Neural crest cell (in vitro differentiated cells): Measurements from ENCODE around the gene PWWP2A. TPM values are rescaled to one million over a fixed set of nuclear protein-coding genes. Genes with fewer than 3 reads are reported as not detected.

ENCODE experiments used
- DNase-seq: peaks from one replicate; pipeline ENCODE4 v3.0.0; 2021; ENCODE audit warnings: low read depth, mixed read lengths, low spot score
- H3K27ac Mint-ChIP-seq: one replicate; pipeline ENCODE4 v1.8.0; 2021; ENCODE audit warnings: mild to moderate bottlenecking, mixed read lengths; ENCODE audit not compliant: unreplicated experiment
- H3K27me3 Mint-ChIP-seq: 2 replicates; pipeline ENCODE4 v1.8.0; 2021; ENCODE audit warnings: low read depth, mild to moderate bottlenecking, mixed read lengths
- H3K36me3 Mint-ChIP-seq: 2 replicates; pipeline ENCODE4 v1.8.0; 2021; ENCODE audit warnings: low read depth, mild to moderate bottlenecking, mixed read lengths
- H3K4me1 Mint-ChIP-seq: 2 replicates; pipeline ENCODE4 v1.8.0; 2021; ENCODE audit warnings: mixed read lengths
- H3K4me3 Mint-ChIP-seq: one replicate; pipeline ENCODE4 v1.8.0; 2021; ENCODE audit warnings: mild to moderate bottlenecking, mixed read lengths
- H3K9me3 Mint-ChIP-seq: 2 replicates; pipeline ENCODE4 v1.8.0; 2021; ENCODE audit warnings: mixed read lengths
- total RNA-seq: library from RNA; stranded (reverse); gene quantifications from 2 replicates; pipeline ENCODE4 v1.2.1, GENCODE V29; 2021
- TF ChIP-seq, protein P1 (sequence below): fragments of 200-600 bp; sonication (generic); conservative IDR thresholded peaks from 2 replicates; pipeline ENCODE4 v1.5.0; 2021; ENCODE audit warnings: antibody characterized with exemption, mild to moderate bottlenecking

The PWWP2A gene
- total RNA-seq, 1 donor from 2014 or later = 31.6 TPM

DNA sequence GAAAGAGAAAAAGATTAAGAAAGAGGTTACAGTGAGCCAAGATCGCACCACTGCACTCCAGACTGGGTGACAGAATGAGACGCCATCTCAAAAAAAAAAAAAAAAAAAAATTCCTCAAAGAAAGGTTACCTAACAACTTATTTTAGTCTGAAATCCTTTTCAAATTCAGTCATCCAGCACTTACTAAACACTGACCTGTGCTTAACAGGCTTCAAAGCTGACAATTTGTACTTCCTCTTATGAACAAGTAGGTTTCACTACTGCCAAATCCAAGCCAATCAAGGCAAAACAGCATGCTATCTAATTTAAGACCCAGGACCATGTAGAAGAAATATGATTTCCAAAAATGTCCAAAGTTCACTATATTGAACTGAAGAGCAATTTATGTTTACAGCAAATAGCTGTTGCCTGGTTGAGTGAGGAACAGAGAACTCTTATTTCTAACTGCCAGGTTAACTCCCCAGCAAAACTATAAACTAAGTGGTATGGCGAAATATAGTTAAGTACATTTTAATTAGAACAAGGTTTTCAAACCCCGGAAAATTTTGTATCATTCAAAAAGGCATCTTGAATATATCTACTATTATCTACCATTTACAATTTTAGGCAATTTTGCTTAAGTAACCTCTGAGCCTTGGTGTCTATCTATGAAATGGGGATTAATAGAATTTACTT is 13.4 kb downstream of the PWWP2A start:
- peaks cover 9% of the 10 kb centered on the region for H3K36me3 Mint-ChIP-seq

DNA sequence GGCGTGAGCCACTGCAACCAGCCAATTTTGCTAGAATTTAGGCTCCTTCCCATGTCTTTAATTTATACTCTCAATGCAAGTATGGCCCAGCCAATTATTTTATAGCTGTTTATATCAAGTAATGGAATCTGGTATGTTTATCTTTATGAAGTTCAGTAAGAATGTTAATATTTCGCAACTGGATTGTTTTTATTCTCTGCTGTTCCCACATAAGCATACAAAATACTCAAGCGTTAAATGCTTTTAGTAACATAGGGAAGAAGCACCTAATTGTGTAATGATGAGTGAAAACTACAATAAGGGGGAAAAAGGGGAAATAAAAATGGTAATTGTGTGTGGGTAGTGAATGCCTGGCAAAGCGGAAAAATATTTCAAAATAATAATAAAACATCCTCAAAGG is 21.3 kb downstream of the PWWP2A start:
- Mint-ChIP-seq H3K27ac (no peak overlapping the region), H3K4me1 (peaks cover 7% of the 10 kb centered on the region), H3K9me3 (no peaks in the 10 kb centered on the region), H3K27me3 (no peaks in the 10 kb centered on the region), H3K36me3 (peaks cover 10% of the 10 kb centered on the region), H3K4me3 (no peak overlapping the region)
- DNase-seq = no peak
- TF ChIP-seq, protein P1, sequence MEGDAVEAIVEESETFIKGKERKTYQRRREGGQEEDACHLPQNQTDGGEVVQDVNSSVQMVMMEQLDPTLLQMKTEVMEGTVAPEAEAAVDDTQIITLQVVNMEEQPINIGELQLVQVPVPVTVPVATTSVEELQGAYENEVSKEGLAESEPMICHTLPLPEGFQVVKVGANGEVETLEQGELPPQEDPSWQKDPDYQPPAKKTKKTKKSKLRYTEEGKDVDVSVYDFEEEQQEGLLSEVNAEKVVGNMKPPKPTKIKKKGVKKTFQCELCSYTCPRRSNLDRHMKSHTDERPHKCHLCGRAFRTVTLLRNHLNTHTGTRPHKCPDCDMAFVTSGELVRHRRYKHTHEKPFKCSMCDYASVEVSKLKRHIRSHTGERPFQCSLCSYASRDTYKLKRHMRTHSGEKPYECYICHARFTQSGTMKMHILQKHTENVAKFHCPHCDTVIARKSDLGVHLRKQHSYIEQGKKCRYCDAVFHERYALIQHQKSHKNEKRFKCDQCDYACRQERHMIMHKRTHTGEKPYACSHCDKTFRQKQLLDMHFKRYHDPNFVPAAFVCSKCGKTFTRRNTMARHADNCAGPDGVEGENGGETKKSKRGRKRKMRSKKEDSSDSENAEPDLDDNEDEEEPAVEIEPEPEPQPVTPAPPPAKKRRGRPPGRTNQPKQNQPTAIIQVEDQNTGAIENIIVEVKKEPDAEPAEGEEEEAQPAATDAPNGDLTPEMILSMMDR = no peak

More for the DNA sequence above, 13.4 kb downstream of the PWWP2A start:
- no peak for DNase-seq
- Mint-ChIP-seq H3K4me1 (peaks cover 11% of the 10 kb centered on the region), H3K27me3 (no peaks in the 10 kb centered on the region), H3K27ac (peak overlapping the region; percentile 75), H3K4me3 (no peak overlapping the region), H3K9me3 (no peaks in the 10 kb centered on the region)
- TF ChIP-seq, protein P1 = no peak

DNA sequence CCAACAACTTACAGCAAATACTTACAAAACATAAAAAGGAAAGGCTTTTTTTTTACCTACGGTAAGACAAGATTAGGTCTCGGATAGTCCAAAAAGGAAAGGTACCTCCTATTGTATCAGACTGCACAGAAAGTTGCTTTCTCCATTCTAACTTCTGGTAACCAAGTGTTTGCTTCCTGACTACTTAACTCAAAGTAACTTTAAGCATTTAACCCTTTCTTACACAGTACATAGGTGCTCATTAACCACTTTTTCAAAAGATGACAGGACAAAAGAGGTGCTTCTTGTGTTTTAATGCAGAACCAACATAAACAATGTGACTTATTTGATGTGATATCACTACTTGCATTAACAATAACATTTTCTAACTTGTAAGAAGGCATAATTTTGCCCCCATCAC is 23.1 kb downstream of the PWWP2A start:
- Mint-ChIP-seq H3K27ac (no peak overlapping the region), H3K36me3 (peaks cover 10% of the 10 kb centered on the region), H3K27me3 (no peaks in the 10 kb centered on the region), H3K9me3 (no peaks in the 10 kb centered on the region), H3K4me1 (peaks cover 16% of the 10 kb centered on the region), H3K4me3 (no peak overlapping the region)
- TF ChIP-seq, protein P1 = no peak
- no peak for DNase-seq

DNA sequence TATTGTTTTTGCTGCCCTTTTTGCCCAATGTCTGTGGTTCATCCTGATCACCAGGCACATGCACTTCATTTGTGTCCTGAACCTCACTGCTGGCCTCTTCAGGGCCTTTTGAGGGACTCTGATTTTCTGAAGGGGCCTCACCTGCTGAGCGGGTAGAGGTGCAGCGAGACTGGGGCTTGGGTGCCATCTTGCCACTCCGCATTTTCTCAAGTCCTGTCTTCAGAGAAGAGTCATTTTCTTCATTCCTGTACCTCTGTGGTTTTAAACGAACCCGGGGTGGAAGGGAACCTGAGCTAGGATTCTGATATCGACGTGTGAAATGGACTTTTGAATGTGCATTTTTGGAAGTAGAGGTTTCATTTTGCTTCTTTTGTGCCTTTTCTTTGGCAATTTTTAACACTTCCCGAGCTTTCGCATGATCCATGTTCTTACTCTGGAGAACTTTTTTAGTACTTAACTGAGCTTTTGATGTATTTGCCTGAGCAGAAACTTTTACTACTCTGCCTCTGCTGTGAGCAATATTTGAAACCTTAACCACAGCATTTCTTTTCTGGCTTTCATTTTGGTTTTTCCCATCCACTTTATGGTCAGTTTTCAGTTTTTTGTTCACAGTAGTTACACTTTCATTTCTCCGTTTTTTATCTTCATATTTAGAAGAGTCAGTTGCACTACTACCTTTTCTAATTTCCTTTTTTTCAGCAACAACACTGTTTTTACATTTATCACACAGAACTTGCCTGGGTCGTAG is 26.1 kb downstream of the PWWP2A start:
- Mint-ChIP-seq H3K4me1 (peaks cover 16% of the 10 kb centered on the region), H3K27ac (no peak overlapping the region), H3K4me3 (no peak overlapping the region), H3K9me3 (no peaks in the 10 kb centered on the region), H3K27me3 (no peaks in the 10 kb centered on the region), H3K36me3 (peaks cover 10% of the 10 kb centered on the region)
- no peak for DNase-seq
- TF ChIP-seq, protein P1 = no peak

DNA sequence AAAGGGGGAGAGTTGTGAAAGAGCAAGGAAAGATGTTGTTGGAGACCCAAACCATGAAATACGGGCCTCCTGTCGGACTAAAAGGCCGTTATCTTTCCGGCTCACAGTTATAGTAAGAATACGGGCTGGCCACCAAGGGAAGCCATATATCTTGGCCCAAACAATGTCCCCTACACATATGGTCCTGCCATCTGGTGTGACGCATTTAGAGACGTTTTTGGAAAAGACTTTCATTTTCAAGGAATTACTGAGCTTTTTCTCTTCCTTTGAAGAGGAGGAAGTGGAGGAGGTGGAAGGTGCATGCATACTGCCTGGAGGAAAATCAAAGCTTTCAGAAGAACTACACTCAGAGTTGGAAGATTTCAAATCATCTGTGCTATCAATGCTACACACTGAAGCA is 26.7 kb downstream of the PWWP2A start:
- Mint-ChIP-seq H3K27me3 (no peaks in the 10 kb centered on the region), H3K27ac (no peak overlapping the region), H3K36me3 (peaks cover 10% of the 10 kb centered on the region), H3K9me3 (no peaks in the 10 kb centered on the region), H3K4me3 (no peak overlapping the region), H3K4me1 (peaks cover 16% of the 10 kb centered on the region)
- TF ChIP-seq, protein P1 = no peak
- DNase-seq = no peak
